Astrocyte of the hippocampus (primary cell): ENCODE data around the gene PTPRN2.
"Not testable (repeated sequence)": the region's sequence is repeated elsewhere in the genome, so short reads cannot be mapped to it uniquely, and the experiment has no call there.

Experiments
- DNase-seq: peaks from one replicate; pipeline ENCODE4 v3.0.0; 2011; ENCODE audit warnings: low read depth, low spot score

Gene PTPRN2

DNA sequence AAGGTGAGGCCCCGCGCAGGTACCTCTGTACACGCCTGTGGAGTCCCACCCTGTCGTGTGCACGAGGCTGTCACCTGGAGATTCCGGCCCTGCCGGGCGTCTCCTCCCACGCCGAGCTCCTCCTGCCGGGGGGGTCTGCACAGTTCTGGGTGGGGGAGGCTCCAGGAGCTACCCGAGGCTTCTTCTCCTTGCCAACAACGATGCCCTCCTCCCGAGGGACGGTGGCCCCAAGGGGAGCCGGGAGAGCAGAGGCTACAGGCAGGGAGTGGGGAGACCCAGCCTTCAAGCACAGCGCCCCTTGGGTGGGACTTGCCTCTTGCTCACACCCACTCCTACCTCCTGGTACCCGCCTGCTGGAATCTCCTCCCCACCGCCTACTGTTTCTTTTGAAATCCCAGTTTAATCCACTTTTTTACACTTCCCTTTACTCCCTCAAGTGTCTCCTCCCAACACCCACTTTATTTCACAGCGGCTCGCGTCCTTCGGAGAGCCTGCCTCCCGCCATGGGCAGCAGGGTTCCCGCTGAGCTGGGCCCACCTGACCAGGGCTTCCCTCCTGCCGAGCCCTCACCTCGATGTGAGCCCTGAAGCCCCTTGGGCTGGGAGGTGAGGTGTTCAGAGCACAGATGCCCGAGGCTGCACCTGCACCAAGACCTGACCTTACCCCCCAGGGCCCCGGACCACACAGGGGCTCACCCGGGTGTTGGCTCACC is 912.8 kb downstream of the PTPRN2 start:
- no peak for DNase-seq

DNA sequence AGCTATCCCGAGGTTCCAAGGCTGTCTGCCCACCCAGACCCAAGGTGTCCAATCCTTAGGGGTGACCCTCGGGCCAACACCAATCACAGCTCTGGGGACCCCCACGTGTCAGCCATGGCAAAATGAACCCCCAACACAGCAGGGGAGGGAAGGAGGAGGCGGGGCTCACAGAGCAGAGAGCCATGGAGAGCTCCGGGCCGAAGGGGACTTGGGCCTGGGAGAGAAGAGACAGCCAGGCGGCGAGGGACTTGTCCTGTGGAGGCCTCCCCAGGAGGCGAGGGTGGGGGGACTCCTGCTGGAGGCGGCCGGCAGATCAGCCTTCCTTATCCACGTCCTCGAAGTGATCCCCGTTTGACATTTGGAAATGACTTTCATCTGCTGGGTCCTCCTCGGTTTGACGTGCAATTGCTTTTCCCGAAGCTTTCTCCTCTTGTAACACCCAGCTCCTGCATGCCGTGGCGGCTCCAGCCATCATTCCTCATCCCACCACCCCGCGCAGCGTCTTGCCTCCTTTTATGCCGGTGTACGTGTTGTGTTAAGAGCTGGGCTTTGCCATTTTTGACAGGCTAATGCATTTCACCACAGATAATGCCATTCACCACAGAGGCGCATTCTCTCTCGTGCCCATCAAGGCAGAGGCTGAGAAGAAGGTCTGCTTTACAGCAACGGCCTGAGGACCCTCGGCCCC is 913.5 kb downstream of the PTPRN2 start:
- no peak for DNase-seq

DNA sequence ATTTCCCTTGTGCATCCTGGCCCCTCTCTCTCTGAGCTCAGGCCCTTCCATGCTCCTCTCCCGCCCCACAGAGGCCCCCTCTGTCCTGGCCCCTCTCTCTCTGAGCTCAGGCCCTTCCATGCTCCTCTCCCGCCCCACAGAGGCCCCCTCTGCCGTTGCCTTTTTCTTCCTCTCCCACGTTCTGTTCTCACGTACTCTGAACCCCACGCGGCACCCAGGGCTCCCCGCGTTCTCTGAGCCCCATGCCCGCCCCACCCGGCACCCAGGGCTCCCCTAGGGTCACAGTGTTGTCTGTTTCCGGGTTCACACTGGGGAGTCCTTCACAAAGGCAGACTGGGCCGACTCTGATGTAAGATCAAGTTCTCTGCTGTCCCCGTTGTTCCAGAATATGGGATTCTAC is 914.0 kb downstream of the PTPRN2 start:
- DNase-seq: no peak

DNA sequence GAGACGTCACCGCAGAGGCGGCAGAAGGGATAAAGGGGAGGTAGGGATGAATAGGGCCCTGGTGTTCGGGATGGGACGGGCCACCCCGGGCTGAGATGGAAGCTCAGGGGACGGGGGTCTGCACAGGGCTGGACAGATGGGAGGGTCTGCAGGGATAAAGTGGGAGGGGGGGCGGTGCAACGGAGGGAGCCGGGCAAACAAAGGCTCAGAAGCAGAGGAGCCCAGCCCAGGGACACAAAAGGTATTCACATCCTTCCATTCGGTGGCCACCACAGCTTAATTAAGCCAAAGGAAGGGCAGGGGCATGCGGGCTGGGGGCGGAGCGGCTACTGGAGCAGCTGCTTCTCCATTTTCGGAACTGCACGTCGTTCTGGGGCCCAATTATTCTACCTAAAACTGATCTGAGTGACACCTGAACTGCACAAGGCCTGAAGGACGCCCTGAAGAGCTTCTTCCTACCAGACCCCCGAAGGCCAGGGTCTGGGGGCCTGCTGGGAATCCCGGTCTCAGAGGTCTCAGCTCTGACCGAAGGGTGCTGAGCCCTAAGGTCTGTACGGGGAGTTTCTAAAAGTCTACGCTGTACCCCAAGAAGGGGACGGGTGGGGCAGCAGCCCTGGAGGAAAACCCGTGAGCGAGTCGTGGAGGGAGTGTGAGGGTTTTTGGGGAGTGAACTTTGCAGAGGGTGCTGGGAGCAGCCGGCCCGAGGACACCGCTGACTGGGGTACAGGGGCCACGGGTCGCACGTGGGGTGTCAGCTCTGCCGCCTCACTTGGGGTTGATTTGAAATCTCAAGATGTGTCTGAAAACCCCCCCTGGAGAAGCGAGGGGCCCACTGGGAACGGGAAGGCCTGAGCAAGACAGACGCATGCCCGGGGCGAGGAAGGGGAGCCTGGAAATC is 916.0 kb downstream of the PTPRN2 start:
- DNase-seq: no peak

DNA sequence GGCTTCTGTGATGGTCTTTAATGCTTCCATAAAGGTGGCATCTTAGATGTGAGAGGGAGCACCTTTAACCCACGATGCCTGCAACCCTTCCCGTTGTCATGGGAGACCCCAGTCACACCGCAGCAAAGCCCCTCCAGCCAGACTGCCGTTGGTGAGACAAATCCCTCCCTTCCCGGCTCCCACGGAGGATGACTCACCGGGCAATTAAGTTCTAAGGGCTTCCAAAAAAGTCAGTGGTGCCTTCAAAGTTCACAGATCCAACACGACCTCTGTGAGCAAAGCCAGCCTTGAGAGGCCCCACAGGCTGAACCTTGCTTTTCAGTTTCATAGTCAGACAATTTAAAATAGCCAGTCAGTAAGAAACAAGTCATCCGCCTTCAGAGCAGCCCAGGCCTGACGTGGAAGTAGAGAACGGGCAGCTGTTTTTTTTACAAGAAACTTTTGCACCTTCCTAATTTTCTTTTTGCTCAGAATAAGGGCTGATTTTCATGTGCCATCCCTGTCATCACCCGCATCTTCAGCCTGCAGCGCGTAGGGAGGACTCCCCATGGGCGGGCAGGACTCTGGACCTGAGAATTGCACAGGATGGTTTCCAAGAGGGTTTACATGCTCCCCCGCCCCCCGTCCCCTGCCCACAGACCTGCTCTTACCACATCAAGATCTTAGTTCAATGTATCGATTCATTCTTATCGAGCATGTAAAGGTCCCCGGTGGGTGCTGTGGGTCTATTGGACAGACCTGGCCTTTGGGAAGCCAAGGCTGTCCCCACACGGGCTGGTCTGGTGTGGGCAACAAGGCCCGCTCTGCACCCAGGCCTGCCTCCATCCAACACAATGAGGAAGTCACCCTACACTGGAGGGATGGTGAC is 916.9 kb downstream of the PTPRN2 start:
- DNase-seq: peak; percentile 65

DNA sequence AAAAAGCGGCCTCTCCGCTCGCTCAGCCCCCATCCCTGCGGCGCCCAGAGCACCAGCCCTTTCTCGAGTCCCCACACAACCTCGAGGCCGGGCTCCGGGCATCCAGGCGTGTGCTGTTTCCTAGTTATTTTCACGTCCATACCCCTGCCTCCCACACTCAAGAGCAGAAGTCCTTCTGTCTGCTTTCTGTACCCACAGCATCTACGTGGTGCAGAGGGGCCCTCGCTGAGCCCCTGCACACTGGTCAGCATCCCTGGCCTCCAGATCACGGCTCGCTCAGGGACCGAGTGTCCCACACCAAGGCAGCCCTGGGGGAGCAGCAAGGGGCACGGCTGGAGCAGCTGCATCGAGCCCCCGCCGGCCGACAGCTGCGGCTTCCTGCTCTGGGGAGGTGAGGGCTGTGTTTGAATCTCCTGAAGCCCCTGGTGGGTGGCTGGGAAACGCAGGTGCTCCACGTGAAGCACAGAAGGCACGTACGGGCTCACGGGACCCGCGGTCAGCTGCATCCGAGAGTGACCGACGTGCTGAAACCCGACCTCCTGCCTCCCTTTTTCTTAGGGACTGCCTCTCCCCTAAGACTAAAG is 917.8 kb downstream of the PTPRN2 start:
- DNase-seq: peak; percentile 30

DNA sequence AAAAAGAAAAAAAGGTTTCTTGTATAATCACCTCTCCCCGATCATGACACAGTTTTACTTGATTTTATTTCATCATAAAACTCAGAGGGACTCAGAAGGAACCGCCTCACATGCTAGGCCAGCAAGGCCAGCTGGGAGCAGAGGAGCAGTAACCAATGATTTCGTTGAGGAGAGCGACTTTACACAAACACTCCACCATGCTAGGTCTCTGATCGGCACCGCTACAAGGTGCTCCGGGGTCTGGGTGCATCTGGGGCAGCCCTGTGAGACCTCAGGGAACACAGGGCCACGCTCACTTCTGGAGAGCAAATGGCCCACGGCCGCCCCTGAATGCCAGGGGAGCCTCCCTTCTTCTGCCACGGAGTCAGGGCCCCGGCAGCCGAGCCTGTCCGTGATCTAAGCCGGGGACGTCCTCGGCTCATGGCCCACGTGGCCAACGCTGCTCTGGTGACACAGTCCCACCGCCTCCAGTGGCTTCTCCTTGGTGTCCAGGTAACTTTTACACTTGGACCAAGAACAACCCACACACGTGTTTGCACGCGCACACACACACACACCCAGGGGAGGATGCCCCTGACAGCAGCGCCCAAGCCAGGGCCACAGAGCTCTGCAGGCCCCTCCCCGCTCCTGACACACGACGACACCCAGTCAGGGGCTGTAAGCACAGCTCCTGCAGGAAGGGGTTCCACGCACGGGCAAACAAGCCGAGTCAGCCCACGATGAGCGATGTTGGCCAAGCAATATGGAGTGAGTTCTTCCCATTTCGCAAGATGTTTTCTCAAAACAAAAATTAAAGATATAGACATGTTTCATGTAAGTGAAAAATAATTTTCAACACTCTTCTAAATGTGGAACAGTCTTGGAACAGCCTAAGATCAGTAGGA is 918.5 kb downstream of the PTPRN2 start:
- no peak for DNase-seq

DNA sequence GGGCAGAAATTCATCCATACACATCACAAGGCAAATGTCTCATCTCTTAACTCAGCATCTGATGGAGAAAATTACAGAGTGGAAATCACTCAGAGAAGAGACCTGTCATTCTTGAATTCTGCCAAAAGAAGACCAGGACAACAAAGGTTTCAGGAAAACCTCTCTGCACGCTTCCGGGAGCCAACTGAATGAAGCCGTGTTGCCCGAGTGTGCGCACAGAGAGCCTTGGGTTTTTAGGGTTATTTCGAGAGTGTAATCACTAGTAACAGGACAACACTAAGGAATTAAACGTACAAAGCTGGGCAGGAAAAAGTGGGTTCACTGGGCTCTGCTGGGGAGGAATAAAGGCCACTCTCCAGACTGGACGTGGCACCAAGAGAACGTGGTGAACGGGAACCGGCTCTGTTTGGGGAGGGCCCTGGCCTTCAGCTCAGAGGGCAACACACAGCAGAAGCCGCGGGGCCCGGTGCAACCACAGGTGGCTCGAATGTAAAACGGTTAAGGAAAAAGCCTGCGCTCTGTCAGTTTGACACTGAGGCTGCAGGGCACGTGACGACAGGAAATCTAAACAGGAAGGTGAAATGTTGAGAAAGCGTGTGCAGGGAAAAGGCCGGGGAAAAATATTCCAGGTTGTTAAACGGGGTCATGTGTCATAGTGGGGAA is 919.3 kb downstream of the PTPRN2 start:
- no peak for DNase-seq

DNA sequence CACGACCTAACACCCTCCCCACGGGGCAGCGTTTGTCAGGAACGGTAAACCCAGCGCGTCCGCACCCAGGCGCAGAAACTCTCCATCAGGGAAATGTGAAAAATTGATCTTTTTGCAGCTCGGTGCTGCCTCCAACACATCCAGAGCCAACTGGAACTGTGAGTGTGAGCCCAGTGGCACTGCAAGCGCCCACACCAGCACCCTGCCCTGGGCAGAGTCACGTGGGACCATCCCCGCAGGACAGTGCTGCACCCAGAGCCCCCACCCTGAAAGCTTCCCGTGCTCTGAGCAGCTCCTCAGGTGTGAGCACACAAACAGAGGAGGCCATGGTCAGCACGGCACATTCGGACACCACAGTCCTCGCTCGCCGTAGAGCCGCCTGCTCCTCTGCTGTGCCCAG is 919.9 kb downstream of the PTPRN2 start:
- DNase-seq: no peak

DNA sequence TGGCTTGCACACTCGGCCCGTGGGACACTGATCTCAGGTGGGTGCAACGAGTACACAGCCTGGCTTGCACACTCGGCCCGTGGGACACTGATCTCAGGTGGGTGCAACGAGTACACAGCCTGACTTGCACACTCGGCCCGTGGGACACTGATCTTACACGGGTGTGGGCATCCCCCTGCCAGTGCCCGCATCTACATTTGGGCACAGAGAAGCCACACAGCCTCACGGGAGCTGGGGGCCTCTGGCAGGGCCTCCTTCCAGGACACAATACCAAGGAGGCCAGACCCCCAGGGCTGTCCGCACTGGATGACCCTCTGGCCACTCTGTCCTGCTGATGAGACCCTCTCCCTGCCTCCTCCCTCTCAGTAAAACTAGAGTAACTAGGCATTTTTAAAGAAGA is 920.4 kb downstream of the PTPRN2 start:
- no peak for DNase-seq

DNA sequence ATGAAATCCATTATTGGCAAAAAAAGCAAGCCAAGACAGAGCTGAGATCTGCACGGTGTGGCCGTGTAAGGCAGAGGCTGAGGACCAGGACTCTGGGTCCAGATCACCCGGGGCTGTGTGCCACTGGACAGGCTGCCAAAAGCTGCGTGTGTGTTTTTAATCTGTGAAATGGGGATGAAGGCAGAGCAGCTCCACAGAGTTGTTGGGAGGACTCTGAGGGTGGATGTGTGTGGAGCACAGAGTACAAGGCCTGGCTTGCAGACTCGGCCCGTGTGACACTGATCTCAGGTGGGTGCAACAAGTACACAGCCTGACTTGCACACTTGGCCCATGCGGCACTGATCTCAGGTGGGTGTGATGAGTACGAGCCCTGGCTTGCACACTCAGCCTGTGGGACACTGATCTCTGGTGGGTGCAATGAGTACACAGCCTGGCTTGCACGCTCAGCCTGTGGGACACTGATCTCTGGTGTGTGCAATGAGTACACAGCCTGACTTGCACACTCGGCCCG is 921.0 kb downstream of the PTPRN2 start:
- DNase-seq: no peak

DNA sequence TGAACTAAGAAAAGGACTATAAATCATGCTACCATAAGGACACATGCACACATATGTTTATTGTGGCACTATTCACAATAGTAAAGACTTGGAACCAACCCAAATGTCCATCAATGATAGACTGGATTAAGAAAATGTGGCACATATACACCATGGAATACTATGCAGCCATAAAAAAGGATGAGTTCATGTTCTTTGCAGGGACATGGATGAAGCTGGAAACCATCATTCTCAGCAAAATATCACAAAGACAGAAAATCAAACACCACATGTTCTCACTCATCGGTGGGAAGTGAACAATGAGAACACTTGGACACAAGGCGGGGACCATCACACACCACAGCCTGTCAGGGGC is 922.0 kb downstream of the PTPRN2 start:
- DNase-seq: not testable (repeated sequence)

DNA sequence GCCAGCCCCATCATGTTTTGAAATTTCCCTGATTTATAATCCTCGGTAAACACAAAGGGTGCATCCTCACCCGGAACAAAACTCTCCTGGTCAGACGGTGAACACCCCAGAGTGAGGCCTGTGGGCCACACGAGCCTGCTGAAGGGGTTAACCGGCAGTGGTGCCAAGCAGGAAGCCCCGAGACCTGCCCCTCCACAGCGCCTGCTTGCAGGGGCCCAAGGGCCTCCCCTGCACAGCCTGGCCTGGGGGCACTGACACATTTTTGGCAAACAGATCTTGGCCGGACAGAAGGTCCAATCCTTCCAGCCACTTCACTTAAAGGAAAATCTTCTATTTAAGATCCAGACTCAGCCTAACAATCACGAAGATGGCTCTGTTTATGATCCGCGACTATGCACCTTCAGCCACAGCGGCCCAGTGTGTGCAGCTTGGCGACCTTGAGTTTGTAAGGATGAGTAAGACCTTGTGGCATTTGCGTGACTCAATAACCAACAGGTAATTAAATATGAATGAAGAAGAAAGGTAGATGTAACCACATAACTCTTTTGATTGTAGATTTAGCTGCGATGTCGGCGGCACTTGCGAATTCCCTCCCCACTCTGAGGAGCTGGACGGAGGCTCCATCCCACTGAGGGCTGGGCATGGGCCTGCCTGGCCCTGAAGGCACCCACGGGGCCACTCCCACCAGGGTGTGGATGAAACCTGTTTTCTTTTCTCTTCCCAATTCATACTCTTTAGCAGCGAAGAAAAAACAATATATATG is 922.6 kb downstream of the PTPRN2 start:
- no peak for DNase-seq

DNA sequence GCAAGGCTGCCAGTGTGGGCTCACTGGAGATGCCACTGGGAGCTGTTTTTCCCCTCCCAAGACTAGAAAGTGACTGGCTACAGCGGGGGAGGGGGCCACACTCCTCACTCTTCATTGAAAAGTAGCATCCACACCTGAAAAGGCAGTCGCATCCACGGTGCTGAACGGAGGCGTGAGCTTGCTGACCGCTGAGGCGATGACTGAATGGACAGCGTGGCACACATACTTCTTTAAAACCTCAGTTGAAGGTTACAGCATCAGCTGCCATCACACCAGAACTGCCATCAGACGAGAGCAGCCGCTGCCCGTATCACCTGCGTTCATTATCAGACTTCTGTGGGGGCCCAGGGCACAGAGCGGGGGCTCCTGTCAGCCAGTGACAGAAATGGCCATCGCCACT is 923.6 kb downstream of the PTPRN2 start:
- no peak for DNase-seq

DNA sequence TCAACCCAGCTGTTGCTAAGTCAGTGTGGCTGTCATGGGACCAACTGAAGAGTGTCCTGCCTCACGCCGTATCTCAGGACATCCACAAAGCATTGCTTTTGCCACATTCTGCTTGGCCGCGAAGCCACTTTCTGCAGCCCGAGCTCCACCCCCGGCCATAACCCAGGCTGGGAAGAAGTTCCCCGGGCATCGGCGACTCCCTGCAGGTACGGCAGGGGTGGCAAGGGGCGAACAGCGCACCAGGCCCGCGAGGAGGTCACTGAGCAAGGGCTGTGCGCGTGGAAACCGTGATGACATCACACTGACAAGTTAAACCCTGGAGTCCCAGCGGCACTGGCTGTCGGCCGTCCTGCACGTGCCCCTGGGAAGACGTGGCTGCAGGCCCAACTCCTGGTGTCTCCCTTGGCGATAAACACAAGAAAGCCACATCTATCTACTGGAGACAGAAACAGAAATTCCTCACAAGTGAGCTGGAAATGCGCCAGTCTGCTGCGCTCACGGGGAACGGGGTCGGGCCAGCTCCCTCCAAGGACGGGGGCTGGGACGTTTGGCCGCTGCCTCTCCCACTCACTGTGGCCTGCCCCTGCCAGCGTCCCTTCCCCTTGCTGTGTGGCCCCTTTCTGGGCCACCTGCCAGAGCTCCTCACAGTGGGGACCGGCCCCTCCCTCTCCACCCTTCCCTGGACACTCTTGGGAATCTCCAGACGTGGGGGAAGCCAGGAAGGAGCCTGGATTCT is 924.5 kb downstream of the PTPRN2 start:
- peak; percentile 70 for DNase-seq

DNA sequence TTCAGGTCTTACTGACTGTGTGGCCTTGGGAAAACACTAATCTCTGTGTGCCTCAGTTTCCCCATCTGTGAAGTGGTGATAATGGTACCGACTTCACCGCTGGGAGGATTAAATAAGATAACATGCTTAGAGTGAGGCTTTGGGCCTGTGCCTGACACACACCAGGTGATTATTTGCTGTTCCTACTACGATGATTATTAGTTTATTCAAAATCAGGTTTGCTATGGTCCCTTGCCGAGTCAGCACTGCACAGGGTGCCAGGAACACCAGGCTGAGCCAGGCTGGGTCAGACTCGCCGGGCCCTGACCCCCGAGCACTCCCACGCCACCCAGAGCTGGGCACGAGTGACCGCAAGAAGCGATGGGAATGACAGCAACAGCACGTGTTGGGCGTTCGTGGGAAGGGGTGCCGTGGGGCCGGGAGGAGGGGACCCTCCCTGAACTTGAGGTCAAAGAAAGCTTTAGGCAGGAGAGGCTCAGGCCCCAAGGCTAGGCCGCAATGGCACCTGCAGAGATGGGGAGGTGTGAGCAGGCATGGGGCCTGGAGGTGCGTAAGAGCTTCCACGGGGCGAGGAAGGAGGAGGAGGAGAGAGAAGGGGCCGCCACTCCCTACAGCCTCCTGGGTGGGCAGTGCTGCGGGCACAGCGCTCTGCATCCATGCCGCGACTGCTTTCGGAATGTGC is 925.4 kb downstream of the PTPRN2 start:
- no peak for DNase-seq

DNA sequence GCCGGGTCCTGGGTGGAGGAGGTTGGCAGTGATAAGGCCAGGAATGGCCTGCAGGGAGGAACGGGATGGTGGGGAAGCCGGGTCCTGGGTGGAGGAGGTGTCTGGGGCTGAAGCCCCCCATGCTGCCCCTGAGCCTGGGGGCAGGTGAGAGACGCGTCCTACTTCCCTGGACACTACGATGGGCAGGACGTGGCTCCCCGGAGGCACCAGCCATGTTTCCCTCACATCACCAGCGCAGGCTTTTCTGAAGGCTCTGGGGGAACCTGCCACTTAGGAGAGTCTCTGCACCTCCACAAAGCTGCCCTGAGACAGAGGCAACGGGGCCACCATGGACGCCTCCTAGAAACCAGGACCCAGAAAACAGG is 926.0 kb downstream of the PTPRN2 start:
- no peak for DNase-seq
